ENCODE data around the gene ACACA.

ACACA gene

GRCh38 chr17:37109731-37110710 is 296.6 kb downstream of the ACACA start:
- DNase-seq (ENCODE audit: extremely low read depth in 1 of 2, low read depth in 1 of 2), result no peak

GRCh38 chr17:37109106-37109505 is 297.5 kb downstream of the ACACA start:
- DNase-seq (ENCODE audit: extremely low read depth in 1 of 2, low read depth in 1 of 2), result no peak

- DNase-seq (ENCODE audit: extremely low read depth in 1 of 2, low read depth in 1 of 2), result no peak
Observed at GRCh38 chr17:37107406-37108083, 299.1 kb downstream of the ACACA start.

GRCh38 chr17:37106049-37106448 is 300.6 kb downstream of the ACACA start:
- no peak for DNase-seq (ENCODE audit: extremely low read depth in 1 of 2, low read depth in 1 of 2)

- no peak for DNase-seq (ENCODE audit: extremely low read depth in 1 of 2, low read depth in 1 of 2)
Observed at GRCh38 chr17:37103231-37103630, 303.4 kb downstream of the ACACA start.

- DNase-seq (ENCODE audit: extremely low read depth in 1 of 2, low read depth in 1 of 2), result no peak
Observed at GRCh38 chr17:37101306-37101705, 305.3 kb downstream of the ACACA start.

DNA sequence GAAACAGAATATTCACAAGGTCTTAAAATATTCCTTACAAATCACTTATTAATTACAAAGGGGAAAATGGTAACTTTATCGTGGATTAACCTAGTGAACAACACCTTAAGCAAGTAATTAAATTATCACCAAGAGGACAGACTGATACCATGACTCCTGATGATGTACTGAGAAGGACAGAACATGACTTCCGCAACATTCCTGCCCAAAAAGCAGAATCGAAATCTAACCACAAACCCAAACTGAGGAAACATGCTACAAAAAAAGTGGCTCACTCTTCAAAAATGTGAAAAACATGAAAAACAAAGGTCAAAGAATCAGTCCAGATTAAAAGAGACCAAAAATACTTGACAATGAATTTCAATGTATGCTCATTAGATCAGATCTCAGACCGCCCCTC is 306.4 kb downstream of the ACACA start:
- no peak for DNase-seq (ENCODE audit: extremely low read depth in 1 of 2, low read depth in 1 of 2)

GRCh38 chr17:37098910-37099664 is 307.5 kb downstream of the ACACA start:
- no peak for DNase-seq (ENCODE audit: extremely low read depth in 1 of 2, low read depth in 1 of 2)

- DNase-seq (ENCODE audit: extremely low read depth in 1 of 2, low read depth in 1 of 2), result no peak
Observed at GRCh38 chr17:37098152-37098551, 308.5 kb downstream of the ACACA start.

- no peak for DNase-seq (ENCODE audit: extremely low read depth in 1 of 2, low read depth in 1 of 2)
Observed at GRCh38 chr17:37097154-37097553, 309.5 kb downstream of the ACACA start.

DNA sequence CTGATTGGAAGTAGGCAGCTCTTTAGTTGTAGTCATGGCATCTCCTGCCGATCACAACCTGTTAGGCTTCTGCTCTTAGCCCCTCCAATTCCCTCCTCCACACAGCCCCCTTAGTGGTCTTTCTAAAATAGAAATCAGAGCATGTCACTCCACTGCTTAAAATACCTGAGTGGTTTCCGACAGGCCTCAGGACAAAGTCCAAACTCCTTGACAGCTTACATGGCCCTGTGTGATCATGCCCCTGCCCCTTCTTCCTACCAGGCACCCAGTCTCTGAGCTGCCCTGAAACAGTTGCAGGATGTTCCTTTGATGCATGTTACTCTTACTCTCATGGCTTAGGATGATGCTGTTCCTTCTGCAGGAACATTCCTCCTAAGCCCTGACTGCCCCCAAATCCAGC is 310.6 kb downstream of the ACACA start:
- DNase-seq (ENCODE audit: extremely low read depth in 1 of 2, low read depth in 1 of 2), result no peak

DNA sequence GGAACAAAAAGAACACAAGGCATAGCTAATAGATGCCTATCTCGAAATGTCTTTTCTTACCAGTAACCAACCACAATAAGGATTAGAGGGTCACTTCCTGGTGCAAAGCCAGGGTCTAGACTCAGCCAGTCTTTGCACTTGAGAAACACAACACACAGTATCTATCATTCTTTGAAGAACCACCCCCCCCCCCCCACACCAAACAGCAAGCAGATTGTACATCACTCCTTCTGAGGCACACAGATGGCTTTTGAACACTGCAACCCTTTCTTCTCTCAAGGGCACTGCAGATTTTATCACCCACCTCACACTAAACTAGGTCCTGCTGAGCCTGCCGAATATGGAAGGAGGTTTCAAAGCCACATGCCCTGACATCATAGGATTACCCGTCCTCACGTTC is 312.2 kb downstream of the ACACA start:
- no peak for DNase-seq (ENCODE audit: extremely low read depth in 1 of 2, low read depth in 1 of 2)

DNA sequence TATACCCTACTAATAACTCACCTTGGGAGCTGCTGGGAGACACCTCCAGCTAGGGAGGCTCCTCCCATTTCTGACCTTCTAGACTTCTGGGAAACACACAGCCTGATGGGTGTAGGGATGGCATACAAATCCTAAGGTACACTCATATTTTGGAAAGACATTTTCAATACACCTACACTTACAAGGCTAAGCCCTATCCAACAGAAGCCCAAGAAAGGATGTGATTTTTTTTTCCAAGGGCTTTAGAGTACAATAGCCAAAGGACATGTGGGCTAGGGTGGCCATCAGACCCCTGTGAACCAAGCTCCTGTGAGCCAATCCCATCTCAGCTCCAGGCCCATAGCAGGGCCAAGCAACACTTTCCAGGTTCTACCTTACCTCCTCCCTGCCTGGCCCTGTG is 313.9 kb downstream of the ACACA start:
- no peak for DNase-seq (ENCODE audit: extremely low read depth in 1 of 2, low read depth in 1 of 2)

GRCh38 chr17:37092071-37092470 is 314.6 kb downstream of the ACACA start:
- DNase-seq (ENCODE audit: extremely low read depth in 1 of 2, low read depth in 1 of 2), result no peak

- no peak for DNase-seq (ENCODE audit: extremely low read depth in 1 of 2, low read depth in 1 of 2)
Observed at GRCh38 chr17:37090941-37091340, 315.7 kb downstream of the ACACA start.

GRCh38 chr17:37089956-37090355 is 316.7 kb downstream of the ACACA start:
- peak in 1 of 2 donors; percentile 18 for DNase-seq (ENCODE audit: extremely low read depth in 1 of 2, low read depth in 1 of 2)

- no peak for DNase-seq (ENCODE audit: extremely low read depth in 1 of 2, low read depth in 1 of 2)
Observed at GRCh38 chr17:37088913-37089312, 317.7 kb downstream of the ACACA start.

DNA sequence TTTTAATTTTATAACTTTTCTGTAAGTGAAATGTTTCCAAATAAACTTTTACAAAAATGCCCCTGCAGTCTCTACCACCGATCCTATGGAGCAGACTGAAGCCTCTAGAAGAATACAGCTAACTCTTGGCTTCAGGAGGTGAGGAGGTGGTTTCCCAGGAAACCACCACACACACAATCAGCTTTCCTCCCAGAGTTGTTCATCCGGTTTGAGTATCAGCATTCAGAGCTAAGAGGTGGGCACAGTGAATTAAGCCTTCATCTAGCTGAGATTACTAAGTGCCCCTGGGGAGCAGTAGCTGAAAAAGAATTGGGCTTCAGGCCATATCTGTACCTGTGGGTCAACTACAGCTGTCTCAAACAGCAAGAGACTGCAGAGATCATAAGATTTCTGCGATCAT is 318.2 kb downstream of the ACACA start:
- no peak for DNase-seq (ENCODE audit: extremely low read depth in 1 of 2, low read depth in 1 of 2)

- DNase-seq (ENCODE audit: extremely low read depth in 1 of 2, low read depth in 1 of 2), result no peak
Observed at GRCh38 chr17:37087683-37088082, 319.0 kb downstream of the ACACA start.

DNA sequence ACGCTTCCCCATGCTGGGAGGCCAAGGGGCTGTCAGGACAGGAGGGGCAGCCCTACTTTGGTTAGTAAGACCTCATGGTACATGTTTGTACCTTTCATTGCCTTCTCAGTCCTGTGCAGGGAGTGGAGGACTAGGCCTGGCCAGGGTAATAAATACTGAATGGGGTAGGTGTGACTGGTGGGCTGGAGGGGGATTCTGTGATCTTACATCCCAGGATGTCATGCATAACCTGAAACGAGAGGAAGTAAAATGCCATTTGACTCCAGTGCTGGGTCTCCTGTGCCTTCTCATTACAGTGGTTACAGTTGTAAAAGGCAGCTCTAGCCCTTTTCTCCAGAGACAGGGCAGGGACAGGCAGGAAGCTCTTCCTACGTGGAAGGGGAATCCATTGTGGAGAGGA is 319.7 kb downstream of the ACACA start:
- DNase-seq (ENCODE audit: extremely low read depth in 1 of 2, low read depth in 1 of 2), result no peak

DNA sequence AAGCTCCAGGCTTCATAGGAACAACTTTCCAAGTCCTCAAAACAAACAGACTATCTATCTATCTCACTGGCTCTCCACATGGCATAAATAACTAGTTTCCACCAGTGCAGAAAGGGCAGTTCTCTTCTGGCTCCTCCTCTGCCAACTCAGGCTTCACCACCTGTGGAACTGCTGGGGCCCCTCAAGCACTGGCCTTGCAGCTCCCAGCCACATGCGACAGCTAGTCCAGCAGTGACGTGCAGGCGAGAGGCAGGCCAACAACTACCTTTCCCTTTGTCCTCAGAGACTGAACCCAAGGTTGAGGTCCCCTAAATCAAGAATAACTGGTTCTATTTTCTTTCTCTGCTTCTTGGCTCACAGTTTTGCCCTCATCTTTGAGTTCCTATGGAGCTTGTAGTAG is 320.3 kb downstream of the ACACA start:
- no peak for DNase-seq (ENCODE audit: extremely low read depth in 1 of 2, low read depth in 1 of 2)
